ENCODE data around the gene SLC17A9.
"Not testable (repeated sequence)": the region's sequence is repeated elsewhere in the genome, so short reads cannot be mapped to it uniquely, and the experiment has no call there.

The SLC17A9 gene

GRCh38 chr20:62921119-62921687 is 31.3 kb upstream of the SLC17A9 start:
- Histone ChIP-seq H3K4me3 (ENCODE audit: low read depth, low read length) (no peak overlapping the region), H3K4me1 (ENCODE audit: control insufficient read depth, insufficient read depth, low read length, unreplicated experiment) (peaks cover 26% of the 10 kb centered on the region), H3K27me3 (ENCODE audit: insufficient read depth, low read length) (no peaks in the 10 kb centered on the region), H3K27ac (ENCODE audit: low read depth, low read length) (no peak overlapping the region), H3K36me3 (ENCODE audit: insufficient read depth, low read length) (no peaks in the 10 kb centered on the region), H2AFZ (ENCODE audit: low read length, unreplicated experiment) (no peak overlapping the region), H3K79me2 (ENCODE audit: control insufficient read depth, insufficient read depth, low read length, unreplicated experiment) (peaks cover 95% of the 10 kb centered on the region)

- H3K27ac ChIP-seq (ENCODE audit: low read depth, low read length) = peak overlapping the region; percentile 81
- H3K36me3 ChIP-seq (ENCODE audit: insufficient read depth, low read length) = no peaks in the 10 kb centered on the region
- H3K79me2 ChIP-seq (ENCODE audit: control insufficient read depth, insufficient read depth, low read length, unreplicated experiment) = peaks cover 94% of the 10 kb centered on the region
- H2AFZ ChIP-seq (ENCODE audit: low read length, unreplicated experiment) = no peak overlapping the region
- no peak overlapping the region for H3K4me3 ChIP-seq (ENCODE audit: low read depth, low read length)
- no peaks in the 10 kb centered on the region for H3K27me3 ChIP-seq (ENCODE audit: insufficient read depth, low read length)
- peaks cover 27% of the 10 kb centered on the region for H3K4me1 ChIP-seq (ENCODE audit: control insufficient read depth, insufficient read depth, low read length, unreplicated experiment)
Observed at GRCh38 chr20:62922451-62922921, 30.0 kb upstream of the SLC17A9 start.

GRCh38 chr20:62923059-62923668 is 29.3 kb upstream of the SLC17A9 start:
- Histone ChIP-seq H3K27ac (ENCODE audit: low read depth, low read length) (peak overlapping the region; percentile 81), H3K4me3 (ENCODE audit: low read depth, low read length) (peak overlapping the region; percentile 85; the same call in 1 of the 2 replicates), H3K4me1 (ENCODE audit: control insufficient read depth, insufficient read depth, low read length, unreplicated experiment) (peaks cover 25% of the 10 kb centered on the region), H3K79me2 (ENCODE audit: control insufficient read depth, insufficient read depth, low read length, unreplicated experiment) (peaks cover 94% of the 10 kb centered on the region)
- not testable (repeated sequence) for H3K36me3 ChIP-seq (ENCODE audit: insufficient read depth, low read length); H3K27me3 ChIP-seq (ENCODE audit: insufficient read depth, low read length); H2AFZ ChIP-seq (ENCODE audit: low read length, unreplicated experiment)

DNA sequence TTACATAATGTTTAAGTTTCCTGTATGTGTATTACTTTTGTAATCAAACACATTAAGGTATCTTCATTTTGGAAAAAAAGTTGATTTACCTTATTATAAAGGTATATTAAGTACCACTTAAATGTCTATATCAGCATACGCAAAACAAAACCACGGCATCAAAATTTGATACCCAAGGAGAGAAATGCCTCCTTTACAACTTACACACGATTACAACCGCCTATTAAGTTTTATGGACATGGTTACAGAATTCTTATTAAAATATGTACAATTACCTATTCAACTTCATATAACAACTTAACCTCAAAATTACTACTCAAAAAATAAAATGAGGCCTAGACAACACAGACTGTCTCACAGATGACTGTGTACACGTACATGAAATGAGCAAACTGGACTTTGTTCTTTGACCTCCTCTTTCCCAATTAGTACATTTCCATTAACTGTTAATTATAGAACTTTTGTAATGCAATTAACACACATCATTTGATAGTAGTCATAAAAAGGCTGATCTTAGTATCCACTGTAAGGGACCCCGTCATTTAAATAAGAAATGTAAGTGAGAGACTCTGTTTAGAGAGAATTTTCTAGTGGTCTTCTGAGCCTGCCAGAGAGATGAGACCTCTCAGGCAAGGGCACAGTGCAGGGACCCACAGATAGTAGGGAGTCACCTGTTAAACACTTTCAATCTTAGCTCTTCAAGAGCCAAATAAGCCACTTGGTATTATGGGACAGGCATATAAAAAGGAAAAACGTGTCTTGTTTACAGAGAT is 28.7 kb upstream of the SLC17A9 start:
- Histone ChIP-seq H2AFZ (ENCODE audit: low read length, unreplicated experiment) (no peak overlapping the region), H3K79me2 (ENCODE audit: control insufficient read depth, insufficient read depth, low read length, unreplicated experiment) (peaks cover 94% of the 10 kb centered on the region), H3K36me3 (ENCODE audit: insufficient read depth, low read length) (no peaks in the 10 kb centered on the region), H3K27ac (ENCODE audit: low read depth, low read length) (peak overlapping the region; percentile 81), H3K4me1 (ENCODE audit: control insufficient read depth, insufficient read depth, low read length, unreplicated experiment) (peaks cover 28% of the 10 kb centered on the region), H3K4me3 (ENCODE audit: low read depth, low read length) (peak overlapping the region; percentile 85), H3K27me3 (ENCODE audit: insufficient read depth, low read length) (no peaks in the 10 kb centered on the region)

- Histone ChIP-seq H3K27me3 (ENCODE audit: insufficient read depth, low read length) (no peaks in the 10 kb centered on the region), H3K79me2 (ENCODE audit: control insufficient read depth, insufficient read depth, low read length, unreplicated experiment) (peaks cover 93% of the 10 kb centered on the region), H3K4me1 (ENCODE audit: control insufficient read depth, insufficient read depth, low read length, unreplicated experiment) (peaks cover 30% of the 10 kb centered on the region), H3K36me3 (ENCODE audit: insufficient read depth, low read length) (no peaks in the 10 kb centered on the region), H3K4me3 (ENCODE audit: low read depth, low read length) (peak overlapping the region; percentile 85), H2AFZ (ENCODE audit: low read length, unreplicated experiment) (no peak overlapping the region), H3K27ac (ENCODE audit: low read depth, low read length) (peak overlapping the region; percentile 81)
Observed at GRCh38 chr20:62924442-62925075, 27.9 kb upstream of the SLC17A9 start.

DNA sequence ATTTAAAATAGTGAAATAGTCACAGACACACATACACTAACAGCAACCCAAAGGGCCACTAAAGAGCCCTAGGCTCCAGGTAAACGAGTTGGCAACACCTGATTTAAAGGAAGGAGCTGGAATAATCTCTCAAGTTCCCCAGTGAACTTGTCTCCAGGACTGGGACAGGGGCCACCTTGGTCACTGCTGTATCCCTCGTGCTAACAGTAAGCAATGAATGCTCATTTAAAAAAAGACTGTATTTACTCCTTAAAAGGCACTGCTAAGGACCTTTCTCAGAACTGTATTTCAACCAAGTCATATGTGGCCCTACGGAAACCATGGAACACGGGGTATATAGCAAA is 27.5 kb upstream of the SLC17A9 start:
- peak overlapping the region; percentile 85 for H3K4me3 ChIP-seq (ENCODE audit: low read depth, low read length)
- no peaks in the 10 kb centered on the region for H3K36me3 ChIP-seq (ENCODE audit: insufficient read depth, low read length)
- H3K4me1 ChIP-seq (ENCODE audit: control insufficient read depth, insufficient read depth, low read length, unreplicated experiment) = peaks cover 35% of the 10 kb centered on the region
- no peaks in the 10 kb centered on the region for H3K27me3 ChIP-seq (ENCODE audit: insufficient read depth, low read length)
- peak overlapping the region; percentile 81 for H3K27ac ChIP-seq (ENCODE audit: low read depth, low read length)
- peaks cover 92% of the 10 kb centered on the region for H3K79me2 ChIP-seq (ENCODE audit: control insufficient read depth, insufficient read depth, low read length, unreplicated experiment)
- H2AFZ ChIP-seq (ENCODE audit: low read length, unreplicated experiment) = no peak overlapping the region

DNA sequence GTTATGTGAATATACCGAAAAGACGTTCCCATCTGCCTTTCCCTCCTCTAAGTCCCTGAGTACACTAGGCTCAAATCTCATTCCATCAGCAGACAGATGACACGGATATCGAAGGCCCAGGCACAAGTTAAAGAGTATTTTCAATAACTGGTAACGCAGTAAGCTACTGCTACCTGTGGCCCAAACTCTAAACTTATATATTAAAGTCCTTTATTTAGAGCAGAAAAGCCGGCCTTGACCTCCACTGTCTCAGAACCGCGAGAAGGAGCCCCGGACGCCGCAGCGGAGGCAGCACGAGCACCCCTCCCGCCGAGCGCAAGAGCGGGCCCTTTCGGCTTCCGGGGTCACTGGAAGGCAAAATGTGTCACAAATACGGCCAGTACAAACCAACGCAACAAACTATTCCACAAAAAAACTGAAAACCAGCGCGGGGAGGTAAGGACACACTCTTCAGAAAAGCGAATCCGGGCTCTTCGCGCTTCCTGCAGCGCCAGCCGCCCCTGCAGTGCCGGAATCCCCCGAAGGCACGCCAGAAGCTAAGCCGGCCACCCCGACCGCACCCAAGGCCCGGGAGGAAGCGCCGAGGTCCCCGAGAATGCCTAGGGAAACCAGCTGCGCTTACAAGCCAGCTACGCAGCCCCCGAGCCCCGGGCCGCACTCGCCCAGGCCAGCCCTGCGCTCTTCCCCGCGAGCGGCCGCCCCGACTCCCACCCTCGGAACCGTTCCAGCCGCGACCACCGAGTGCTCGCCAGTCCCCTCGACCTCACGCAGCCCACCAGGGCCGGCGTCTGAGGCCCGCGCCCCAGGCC is 26.9 kb upstream of the SLC17A9 start:
- Histone ChIP-seq H3K27me3 (ENCODE audit: insufficient read depth, low read length) (no peaks in the 10 kb centered on the region), H3K27ac (ENCODE audit: low read depth, low read length) (peak overlapping the region; percentile 81), H2AFZ (ENCODE audit: low read length, unreplicated experiment) (peak overlapping the region; percentile 26), H3K4me3 (ENCODE audit: low read depth, low read length) (peak overlapping the region; percentile 85), H3K4me1 (ENCODE audit: control insufficient read depth, insufficient read depth, low read length, unreplicated experiment) (peaks cover 40% of the 10 kb centered on the region), H3K36me3 (ENCODE audit: insufficient read depth, low read length) (no peaks in the 10 kb centered on the region), H3K79me2 (ENCODE audit: control insufficient read depth, insufficient read depth, low read length, unreplicated experiment) (peaks cover 92% of the 10 kb centered on the region)

DNA sequence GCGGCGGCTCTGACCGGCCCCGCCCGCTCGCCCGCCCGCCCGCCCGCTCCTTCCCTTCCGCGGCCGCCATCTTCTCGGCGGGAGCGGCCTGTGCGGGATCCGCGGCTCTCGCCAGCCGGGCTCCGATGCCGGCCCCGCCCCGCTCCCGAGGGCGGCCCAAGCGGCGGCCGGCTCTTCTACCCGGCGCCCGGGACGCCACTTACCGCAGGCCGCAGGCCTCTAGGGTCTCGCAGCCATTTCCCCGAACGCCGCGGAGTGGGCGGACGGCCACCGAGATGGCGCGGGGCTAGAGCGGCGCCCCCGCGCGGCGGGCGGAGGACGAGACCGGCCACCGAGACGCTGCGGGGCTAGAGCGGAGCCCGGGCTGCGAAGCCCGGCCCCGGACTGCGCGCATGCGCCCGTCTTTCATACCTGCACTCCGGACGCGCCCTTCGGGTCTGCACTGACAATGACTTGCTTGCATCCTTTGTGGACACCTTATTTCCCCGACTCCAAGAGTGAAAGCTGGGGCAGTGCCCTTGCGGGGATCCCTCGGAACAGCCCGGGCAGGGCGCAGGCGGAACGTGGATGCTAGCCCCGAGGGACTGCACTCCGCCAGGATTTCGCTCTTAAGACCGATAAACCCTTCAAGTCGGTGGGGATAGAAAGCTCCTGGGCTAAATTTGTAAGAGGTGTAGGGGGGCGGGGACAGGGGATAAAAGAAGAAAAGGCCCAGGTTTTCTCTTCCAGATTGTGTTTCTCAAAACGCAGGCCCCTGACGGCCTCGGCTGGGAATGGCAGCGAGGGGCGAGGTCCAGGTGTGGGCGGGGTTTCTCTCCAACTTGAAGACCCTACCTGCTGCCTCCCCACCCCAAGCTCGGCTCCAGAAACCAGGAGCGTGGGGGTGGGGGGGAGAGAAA is 26.0 kb upstream of the SLC17A9 start, which contains the start of gene DIDO1:
TSS of gene DIDO1 (minus strand) at position 277 of the 899 bp plus-strand sequence.
- Histone ChIP-seq H3K27ac (ENCODE audit: low read depth, low read length) (peak within 1 kb of the TSS; percentile 81), H3K27me3 (ENCODE audit: insufficient read depth, low read length) (no peaks in the 10 kb centered on the region), H3K4me1 (ENCODE audit: control insufficient read depth, insufficient read depth, low read length, unreplicated experiment) (peaks cover 46% of the 10 kb centered on the region), H3K79me2 (ENCODE audit: control insufficient read depth, insufficient read depth, low read length, unreplicated experiment) (peaks cover 92% of the 10 kb centered on the region), H2AFZ (ENCODE audit: low read length, unreplicated experiment) (peak within 1 kb of the TSS; percentile 26), H3K4me3 (ENCODE audit: low read depth, low read length) (peak within 1 kb of the TSS; percentile 85), H3K36me3 (ENCODE audit: insufficient read depth, low read length) (no peaks in the 10 kb centered on the region)

DNA sequence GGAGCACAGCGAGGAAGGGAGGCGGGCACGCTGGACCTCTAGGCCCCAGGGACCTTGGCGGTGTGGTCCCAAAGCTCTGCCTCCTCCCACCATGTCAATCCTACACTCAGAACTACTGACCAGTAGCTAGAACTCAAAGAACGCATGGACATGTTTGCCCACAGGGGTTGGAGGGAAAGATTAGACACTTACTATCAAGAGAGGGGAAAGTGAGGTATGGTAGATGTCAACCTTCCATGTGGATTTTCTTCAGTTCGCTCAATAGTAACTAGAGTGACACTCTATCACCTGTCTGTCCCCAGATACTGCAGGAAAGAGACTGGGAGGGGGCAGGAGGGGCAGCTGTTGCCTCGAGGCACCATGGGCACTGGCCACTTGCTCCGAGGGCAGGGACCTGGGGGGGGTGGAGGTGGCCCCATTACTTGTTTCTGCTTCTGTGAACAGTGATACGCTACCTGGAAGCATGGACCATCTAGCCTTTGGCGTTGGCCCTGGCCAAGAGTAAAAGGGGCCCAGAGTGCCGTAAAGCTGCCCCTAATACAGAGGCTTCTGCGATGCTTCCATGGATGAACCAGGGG is 25.3 kb upstream of the SLC17A9 start:
- peaks cover 46% of the 10 kb centered on the region for H3K4me1 ChIP-seq (ENCODE audit: control insufficient read depth, insufficient read depth, low read length, unreplicated experiment)
- no peaks in the 10 kb centered on the region for H3K36me3 ChIP-seq (ENCODE audit: insufficient read depth, low read length)

More for the DNA sequence above, 25.3 kb upstream of the SLC17A9 start:
- Histone ChIP-seq H3K27me3 (ENCODE audit: insufficient read depth, low read length) (no peaks in the 10 kb centered on the region), H3K27ac (ENCODE audit: low read depth, low read length) (no peak overlapping the region), H3K79me2 (ENCODE audit: control insufficient read depth, insufficient read depth, low read length, unreplicated experiment) (peaks cover 94% of the 10 kb centered on the region), H2AFZ (ENCODE audit: low read length, unreplicated experiment) (no peak overlapping the region), H3K4me3 (ENCODE audit: low read depth, low read length) (peak overlapping the region; percentile 85)
